Kidney epithelial cell (primary cell): ENCODE measurements around the gene DUS1L. TPM values are rescaled to one million over a fixed set of nuclear protein-coding genes. Genes with fewer than 3 reads are reported as not detected.

ENCODE experiments used
- DNase-seq: peaks from one replicate; pipeline ENCODE4 v3.0.0-alpha.2; 2010; ENCODE audit warnings: low read depth
- H3K27me3 ChIP-seq: 2 replicates; pipeline ENCODE4 v1.6.0; 2011; ENCODE audit warnings: low read length; ENCODE audit not compliant: control insufficient read depth, insufficient read depth
- H3K36me3 ChIP-seq: 2 replicates; pipeline ENCODE4 v1.5.1; 2011; ENCODE audit warnings: low read length; ENCODE audit not compliant: control insufficient read depth, insufficient read depth
- H3K4me3 ChIP-seq: 2 replicates; pipeline ENCODE4 v1.5.1; 2011; ENCODE audit warnings: low read depth, mild to moderate bottlenecking, control low read depth, low read length
- CTCF ChIP-seq: IDR thresholded peaks from 2 replicates; pipeline ENCODE4 v1.5.1; 2011; ENCODE audit warnings: mild to moderate bottlenecking, moderate library complexity, low read length, control low read depth, inconsistent platforms; ENCODE audit not compliant: insufficient read depth, poor library complexity, severe bottlenecking
- total RNA-seq: library from RNA; depleted of rRNA; stranded (reverse); fragments of >200 nt; gene quantifications from 2 replicates; pipeline ENCODE4 v1.2.3, GENCODE V29; 2015

The DUS1L gene
- total RNA-seq, 1 donor from 2014 or later = 147 TPM

GRCh38 chr17:82094931-82095776 is 29.6 kb upstream of the DUS1L start:
- no peaks in the 10 kb centered on the region for H3K27me3 ChIP-seq
- H3K36me3 ChIP-seq = peaks cover 9% of the 10 kb centered on the region
- DNase-seq = no peak
- H3K4me3 ChIP-seq = no peak overlapping the region
- no peak for TF ChIP-seq CTCF

GRCh38 chr17:82092995-82093751 is 27.6 kb upstream of the DUS1L start:
- Histone ChIP-seq H3K4me3 (no peak overlapping the region), H3K27me3 (no peaks in the 10 kb centered on the region), H3K36me3 (peaks cover 9% of the 10 kb centered on the region)
- no peak for TF ChIP-seq CTCF
- no peak for DNase-seq

GRCh38 chr17:82092628-82092994 is 27.0 kb upstream of the DUS1L start:
- no peak for TF ChIP-seq CTCF
- peaks cover 9% of the 10 kb centered on the region for H3K36me3 ChIP-seq
- H3K27me3 ChIP-seq = no peaks in the 10 kb centered on the region
- no peak overlapping the region for H3K4me3 ChIP-seq
- DNase-seq = no peak

GRCh38 chr17:82092094-82092586 is 26.5 kb upstream of the DUS1L start:
- no peaks in the 10 kb centered on the region for H3K27me3 ChIP-seq
- H3K4me3 ChIP-seq = no peak overlapping the region
- peaks cover 7% of the 10 kb centered on the region for H3K36me3 ChIP-seq
- no peak for DNase-seq
- TF ChIP-seq CTCF = no peak

GRCh38 chr17:82091264-82092066 is 25.9 kb upstream of the DUS1L start:
- TF ChIP-seq CTCF = no peak
- no peak for DNase-seq
- H3K27me3 ChIP-seq = no peaks in the 10 kb centered on the region
- no peak overlapping the region for H3K4me3 ChIP-seq
- peaks cover 7% of the 10 kb centered on the region for H3K36me3 ChIP-seq
